ENCODE measurements around the gene RWDD3. TPM values are rescaled to one million over a fixed set of nuclear protein-coding genes. Genes with fewer than 3 reads are reported as not detected.

RWDD3 gene
- total RNA-seq, 1 experiment from 2014 or later: 6.1 TPM

DNA sequence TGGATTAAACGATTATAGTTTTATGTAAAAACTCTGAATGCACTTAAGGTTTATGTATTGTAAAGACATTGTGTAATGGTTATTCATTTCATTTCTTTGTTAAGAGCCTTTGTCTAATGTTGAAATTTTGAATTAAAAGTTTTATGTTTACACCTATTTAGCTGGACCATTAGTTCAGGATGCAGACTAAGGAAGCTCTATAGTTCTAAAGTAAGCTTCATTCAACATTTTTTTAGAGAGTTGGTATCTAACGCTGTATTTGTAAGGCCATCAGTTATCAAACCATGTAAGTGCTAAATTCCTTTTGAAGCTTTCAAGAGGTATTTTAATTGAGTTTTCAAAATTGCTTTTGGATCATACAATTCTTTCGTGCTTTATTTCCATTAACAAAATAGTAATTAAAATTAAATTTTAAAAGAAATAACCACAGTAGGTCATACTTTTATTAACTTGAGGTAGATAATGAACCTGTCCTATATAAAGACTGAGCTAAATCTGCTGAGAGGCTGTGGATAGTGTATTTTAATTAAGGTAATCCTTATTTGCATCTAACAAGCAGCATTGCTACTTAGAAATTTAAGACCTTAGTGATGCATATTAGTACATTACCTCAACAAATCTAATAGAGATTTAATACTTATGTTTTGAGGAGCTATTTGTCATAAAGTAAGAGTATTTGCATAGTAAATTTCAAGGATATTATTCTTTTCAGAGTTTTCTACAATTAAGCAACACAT lies 47.9 kb downstream of the RWDD3 start:
- Histone ChIP-seq H3K9me3 (ENCODE audit: control insufficient read depth, insufficient read depth, low read depth, low read length) (no peaks in the 10 kb centered on the region), H3K27me3 (ENCODE audit: control insufficient read depth, insufficient read depth, low read length) (no peaks in the 10 kb centered on the region), H3K4me3 (ENCODE audit: low read depth in 2 of 2, low read length in 2 of 2) (no peak overlapping the region), H3K4me1 (ENCODE audit: control insufficient read depth, insufficient read depth, low read length) (no peaks in the 10 kb centered on the region), H3K36me3 (ENCODE audit: control insufficient read depth, insufficient read depth, low read length) (no peaks in the 10 kb centered on the region), H3K27ac (ENCODE audit: low read length) (no peak overlapping the region)
- in situ Hi-C loops (cut with HindIII; ENCODE audit: low pct_unique_long_range_greater_than_20kb, low sequenced_read_pairs) (no loop called here), intact Hi-C loops (cut with micrococcal nuclease; ENCODE audit: unreplicated experiment) (no loop called here)
- no TSS peak for BruUV-seq (replicated peaks)
- no peak for DNase-seq (ENCODE audit: low read depth, low spot score)
- ATAC-seq: no peak
- ChIA-PET POLR2A (no interaction called here), CTCF (no interaction called here)
- no peak for TF ChIP-seq SIN3A (IDR thresholded peaks at IDR 0.05; ENCODE audit: borderline replicate concordance, insufficient read depth, low read depth, low read length)
- TF ChIP-seq TCF7L2 (IDR thresholded peaks at IDR 0.05; ENCODE audit: low read depth, low read length): no peak
- TF ChIP-seq, protein P1, sequence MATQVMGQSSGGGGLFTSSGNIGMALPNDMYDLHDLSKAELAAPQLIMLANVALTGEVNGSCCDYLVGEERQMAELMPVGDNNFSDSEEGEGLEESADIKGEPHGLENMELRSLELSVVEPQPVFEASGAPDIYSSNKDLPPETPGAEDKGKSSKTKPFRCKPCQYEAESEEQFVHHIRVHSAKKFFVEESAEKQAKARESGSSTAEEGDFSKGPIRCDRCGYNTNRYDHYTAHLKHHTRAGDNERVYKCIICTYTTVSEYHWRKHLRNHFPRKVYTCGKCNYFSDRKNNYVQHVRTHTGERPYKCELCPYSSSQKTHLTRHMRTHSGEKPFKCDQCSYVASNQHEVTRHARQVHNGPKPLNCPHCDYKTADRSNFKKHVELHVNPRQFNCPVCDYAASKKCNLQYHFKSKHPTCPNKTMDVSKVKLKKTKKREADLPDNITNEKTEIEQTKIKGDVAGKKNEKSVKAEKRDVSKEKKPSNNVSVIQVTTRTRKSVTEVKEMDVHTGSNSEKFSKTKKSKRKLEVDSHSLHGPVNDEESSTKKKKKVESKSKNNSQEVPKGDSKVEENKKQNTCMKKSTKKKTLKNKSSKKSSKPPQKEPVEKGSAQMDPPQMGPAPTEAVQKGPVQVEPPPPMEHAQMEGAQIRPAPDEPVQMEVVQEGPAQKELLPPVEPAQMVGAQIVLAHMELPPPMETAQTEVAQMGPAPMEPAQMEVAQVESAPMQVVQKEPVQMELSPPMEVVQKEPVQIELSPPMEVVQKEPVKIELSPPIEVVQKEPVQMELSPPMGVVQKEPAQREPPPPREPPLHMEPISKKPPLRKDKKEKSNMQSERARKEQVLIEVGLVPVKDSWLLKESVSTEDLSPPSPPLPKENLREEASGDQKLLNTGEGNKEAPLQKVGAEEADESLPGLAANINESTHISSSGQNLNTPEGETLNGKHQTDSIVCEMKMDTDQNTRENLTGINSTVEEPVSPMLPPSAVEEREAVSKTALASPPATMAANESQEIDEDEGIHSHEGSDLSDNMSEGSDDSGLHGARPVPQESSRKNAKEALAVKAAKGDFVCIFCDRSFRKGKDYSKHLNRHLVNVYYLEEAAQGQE (IDR thresholded peaks at IDR 0.05; ENCODE audit: insufficient read depth in 1 of 2, low read depth in 2 of 2, low read length in 1 of 2): no peak
- TF ChIP-seq POLR2AphosphoS5 (IDR thresholded peaks at IDR 0.05; ENCODE audit: low read depth, low read length): no peak
- TF ChIP-seq, protein P2, sequence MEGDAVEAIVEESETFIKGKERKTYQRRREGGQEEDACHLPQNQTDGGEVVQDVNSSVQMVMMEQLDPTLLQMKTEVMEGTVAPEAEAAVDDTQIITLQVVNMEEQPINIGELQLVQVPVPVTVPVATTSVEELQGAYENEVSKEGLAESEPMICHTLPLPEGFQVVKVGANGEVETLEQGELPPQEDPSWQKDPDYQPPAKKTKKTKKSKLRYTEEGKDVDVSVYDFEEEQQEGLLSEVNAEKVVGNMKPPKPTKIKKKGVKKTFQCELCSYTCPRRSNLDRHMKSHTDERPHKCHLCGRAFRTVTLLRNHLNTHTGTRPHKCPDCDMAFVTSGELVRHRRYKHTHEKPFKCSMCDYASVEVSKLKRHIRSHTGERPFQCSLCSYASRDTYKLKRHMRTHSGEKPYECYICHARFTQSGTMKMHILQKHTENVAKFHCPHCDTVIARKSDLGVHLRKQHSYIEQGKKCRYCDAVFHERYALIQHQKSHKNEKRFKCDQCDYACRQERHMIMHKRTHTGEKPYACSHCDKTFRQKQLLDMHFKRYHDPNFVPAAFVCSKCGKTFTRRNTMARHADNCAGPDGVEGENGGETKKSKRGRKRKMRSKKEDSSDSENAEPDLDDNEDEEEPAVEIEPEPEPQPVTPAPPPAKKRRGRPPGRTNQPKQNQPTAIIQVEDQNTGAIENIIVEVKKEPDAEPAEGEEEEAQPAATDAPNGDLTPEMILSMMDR (IDR thresholded peaks at IDR 0.05): no peak

DNA sequence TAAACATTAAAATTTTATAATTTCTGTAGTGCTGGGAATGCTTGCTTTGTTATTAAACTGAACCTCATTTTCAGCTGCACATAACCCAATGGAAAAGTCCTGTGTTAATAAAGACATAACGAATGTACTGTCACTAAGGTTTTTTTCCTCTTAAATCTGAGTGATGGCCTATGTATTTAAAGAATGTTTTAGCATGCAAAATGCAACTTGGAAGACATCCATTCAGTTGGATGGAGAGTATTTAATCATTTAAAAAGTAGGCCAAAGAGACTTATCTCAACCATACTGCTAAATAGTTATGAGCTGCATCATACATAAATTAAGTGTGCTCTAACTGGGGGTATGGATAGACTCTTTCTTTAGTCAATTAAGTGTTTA lies 48.5 kb downstream of the RWDD3 start:
- CTCF ChIA-PET: no interaction called here
- Histone ChIP-seq H3K4me1 (ENCODE audit: control insufficient read depth, insufficient read depth, low read length) (no peaks in the 10 kb centered on the region), H3K9me3 (ENCODE audit: control insufficient read depth, insufficient read depth, low read depth, low read length) (no peaks in the 10 kb centered on the region), H3K4me3 (ENCODE audit: low read depth in 2 of 2, low read length in 2 of 2) (no peak overlapping the region), H3K36me3 (ENCODE audit: control insufficient read depth, insufficient read depth, low read length) (no peaks in the 10 kb centered on the region), H3K27me3 (ENCODE audit: control insufficient read depth, insufficient read depth, low read length) (no peaks in the 10 kb centered on the region), H3K27ac (ENCODE audit: low read length) (no peak overlapping the region)
- TF ChIP-seq TCF7L2 (IDR thresholded peaks at IDR 0.05; ENCODE audit: low read depth, low read length): no peak
- TF ChIP-seq, protein P2 (IDR thresholded peaks at IDR 0.05): no peak
- TF ChIP-seq, protein P1 (IDR thresholded peaks at IDR 0.05; ENCODE audit: insufficient read depth in 1 of 2, low read depth in 2 of 2, low read length in 1 of 2): no peak
- no peak for TF ChIP-seq POLR2AphosphoS5 (IDR thresholded peaks at IDR 0.05; ENCODE audit: low read depth, low read length)
- TF ChIP-seq SIN3A (IDR thresholded peaks at IDR 0.05; ENCODE audit: borderline replicate concordance, insufficient read depth, low read depth, low read length): no peak
- DNase-seq (ENCODE audit: low read depth, low spot score) (no peak), ATAC-seq (no peak)
- intact Hi-C loops (cut with micrococcal nuclease; ENCODE audit: unreplicated experiment): no loop called here
- POLR2A ChIA-PET: no interaction called here
- BruUV-seq (replicated peaks): no TSS peak
- in situ Hi-C loops (cut with HindIII; ENCODE audit: low pct_unique_long_range_greater_than_20kb, low sequenced_read_pairs): no loop called here
